Measurements from ENCODE around the gene DHRS13. TPM values are rescaled to one million over a fixed set of nuclear protein-coding genes. Genes with fewer than 3 reads are reported as not detected.

DHRS13 gene
- total and polyA plus RNA-seq, 2 donors (not counting 1 experiment from before 2014, with no cell fraction given) = 2.6 to 7.8 TPM

- Histone ChIP-seq H3K4me2 (ENCODE audit: extremely low read depth, insufficient read depth, low read length) (peak overlapping the region; percentile 99), H3K4me1 (ENCODE audit: control insufficient read depth, extremely low read depth, insufficient read depth, low read length) (peaks cover 8% of the 10 kb centered on the region), H3K4me3 (replicated peaks in 1 of 4; ENCODE audit: control extremely low read depth in 1 of 4, insufficient read depth in 1 of 4, low read depth in 3 of 4, low read length in 4 of 4) (peak overlapping the region in 3 of 4 experiments; percentile 67 to 84 (median 81))
Measured at GRCh38 chr17:28947639-28948038, 44.8 kb upstream of the DHRS13 start.

DNA sequence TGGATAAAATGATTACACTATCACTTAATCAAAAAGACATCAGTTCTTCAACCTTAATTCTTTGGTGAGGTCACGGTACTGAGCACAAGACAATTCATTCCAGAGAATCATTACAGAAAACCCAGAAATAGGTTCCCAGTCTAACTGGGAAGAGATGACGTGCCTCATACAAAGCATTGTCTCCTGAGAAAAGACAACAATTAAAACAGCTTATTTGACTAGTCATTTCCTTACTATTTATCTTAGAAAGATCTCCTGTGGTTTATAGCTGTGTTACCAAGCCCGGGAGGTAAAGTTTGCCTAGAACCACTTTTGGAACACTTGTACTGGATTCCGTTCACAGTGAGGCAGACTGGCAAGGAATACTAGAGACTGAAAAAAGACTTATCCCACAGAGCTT is 43.4 kb upstream of the DHRS13 start:
- Histone ChIP-seq H3K36me3 (ENCODE audit: control insufficient read depth, insufficient read depth, low read length) (no peaks in the 10 kb centered on the region), H3K4me3 (replicated peaks in 1 of 4; ENCODE audit: control extremely low read depth in 1 of 4, insufficient read depth in 1 of 4, low read depth in 3 of 4, low read length in 4 of 4) (no peak overlapping the region), H3K9me3 (ENCODE audit: control insufficient read depth, insufficient read depth, low read depth, low read length) (no peaks in the 10 kb centered on the region), H3K27ac (ENCODE audit: insufficient read depth, low read length) (peak overlapping the region; percentile 38), H2AFZ (ENCODE audit: low read length) (no peak overlapping the region), H3K4me1 (ENCODE audit: control insufficient read depth, extremely low read depth, insufficient read depth, low read length) (peaks cover 7% of the 10 kb centered on the region), H3K4me2 (ENCODE audit: extremely low read depth, insufficient read depth, low read length) (peak overlapping the region; percentile 32), H3K9ac (ENCODE audit: insufficient read depth, low read length) (no peak overlapping the region), H3K27me3 (ENCODE audit: control insufficient read depth, insufficient read depth, low read length) (no peaks in the 10 kb centered on the region), H3K79me2 (ENCODE audit: control insufficient read depth, insufficient read depth, low read length) (peaks cover 93% of the 10 kb centered on the region), H4K20me1 (ENCODE audit: control insufficient read depth, extremely low read depth, insufficient read depth, low read length) (no peaks in the 10 kb centered on the region)
- TF ChIP-seq, protein P1, sequence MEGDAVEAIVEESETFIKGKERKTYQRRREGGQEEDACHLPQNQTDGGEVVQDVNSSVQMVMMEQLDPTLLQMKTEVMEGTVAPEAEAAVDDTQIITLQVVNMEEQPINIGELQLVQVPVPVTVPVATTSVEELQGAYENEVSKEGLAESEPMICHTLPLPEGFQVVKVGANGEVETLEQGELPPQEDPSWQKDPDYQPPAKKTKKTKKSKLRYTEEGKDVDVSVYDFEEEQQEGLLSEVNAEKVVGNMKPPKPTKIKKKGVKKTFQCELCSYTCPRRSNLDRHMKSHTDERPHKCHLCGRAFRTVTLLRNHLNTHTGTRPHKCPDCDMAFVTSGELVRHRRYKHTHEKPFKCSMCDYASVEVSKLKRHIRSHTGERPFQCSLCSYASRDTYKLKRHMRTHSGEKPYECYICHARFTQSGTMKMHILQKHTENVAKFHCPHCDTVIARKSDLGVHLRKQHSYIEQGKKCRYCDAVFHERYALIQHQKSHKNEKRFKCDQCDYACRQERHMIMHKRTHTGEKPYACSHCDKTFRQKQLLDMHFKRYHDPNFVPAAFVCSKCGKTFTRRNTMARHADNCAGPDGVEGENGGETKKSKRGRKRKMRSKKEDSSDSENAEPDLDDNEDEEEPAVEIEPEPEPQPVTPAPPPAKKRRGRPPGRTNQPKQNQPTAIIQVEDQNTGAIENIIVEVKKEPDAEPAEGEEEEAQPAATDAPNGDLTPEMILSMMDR (conservative IDR thresholded peaks at IDR 0.05 in 1 of 2, IDR thresholded peaks at IDR 0.05 in 1 of 2; ENCODE audit: low read depth in 1 of 2, low read length in 2 of 2) = no peak
- no peak for TF ChIP-seq EZH2 (IDR thresholded peaks at IDR 0.05; ENCODE audit: low read length, missing control alignments)
- DNase-seq (ENCODE audit: low read depth in 2 of 2) = peak in 1 of 2 donors; percentile 90

More at GRCh38 chr17:28947639-28948038, 44.8 kb upstream of the DHRS13 start:
- no peaks in the 10 kb centered on the region for H3K9me3 ChIP-seq (ENCODE audit: control insufficient read depth, insufficient read depth, low read depth, low read length)
- no peaks in the 10 kb centered on the region for H4K20me1 ChIP-seq (ENCODE audit: control insufficient read depth, extremely low read depth, insufficient read depth, low read length)
- no peak overlapping the region for H3K27ac ChIP-seq (ENCODE audit: insufficient read depth, low read length)
- H3K9ac ChIP-seq (ENCODE audit: insufficient read depth, low read length) = no peak overlapping the region
- H3K79me2 ChIP-seq (ENCODE audit: control insufficient read depth, insufficient read depth, low read length) = peaks cover 81% of the 10 kb centered on the region
- H3K27me3 ChIP-seq (ENCODE audit: control insufficient read depth, insufficient read depth, low read length) = no peaks in the 10 kb centered on the region
- H2AFZ ChIP-seq (ENCODE audit: low read length) = no peak overlapping the region
- no peak for DNase-seq (ENCODE audit: low read depth in 2 of 2)
- no peaks in the 10 kb centered on the region for H3K36me3 ChIP-seq (ENCODE audit: control insufficient read depth, insufficient read depth, low read length)
- TF ChIP-seq EZH2 (IDR thresholded peaks at IDR 0.05; ENCODE audit: low read length, missing control alignments) = no peak
- TF ChIP-seq, protein P1 (conservative IDR thresholded peaks at IDR 0.05 in 1 of 2, IDR thresholded peaks at IDR 0.05 in 1 of 2; ENCODE audit: low read depth in 1 of 2, low read length in 2 of 2) = no peak

DNA sequence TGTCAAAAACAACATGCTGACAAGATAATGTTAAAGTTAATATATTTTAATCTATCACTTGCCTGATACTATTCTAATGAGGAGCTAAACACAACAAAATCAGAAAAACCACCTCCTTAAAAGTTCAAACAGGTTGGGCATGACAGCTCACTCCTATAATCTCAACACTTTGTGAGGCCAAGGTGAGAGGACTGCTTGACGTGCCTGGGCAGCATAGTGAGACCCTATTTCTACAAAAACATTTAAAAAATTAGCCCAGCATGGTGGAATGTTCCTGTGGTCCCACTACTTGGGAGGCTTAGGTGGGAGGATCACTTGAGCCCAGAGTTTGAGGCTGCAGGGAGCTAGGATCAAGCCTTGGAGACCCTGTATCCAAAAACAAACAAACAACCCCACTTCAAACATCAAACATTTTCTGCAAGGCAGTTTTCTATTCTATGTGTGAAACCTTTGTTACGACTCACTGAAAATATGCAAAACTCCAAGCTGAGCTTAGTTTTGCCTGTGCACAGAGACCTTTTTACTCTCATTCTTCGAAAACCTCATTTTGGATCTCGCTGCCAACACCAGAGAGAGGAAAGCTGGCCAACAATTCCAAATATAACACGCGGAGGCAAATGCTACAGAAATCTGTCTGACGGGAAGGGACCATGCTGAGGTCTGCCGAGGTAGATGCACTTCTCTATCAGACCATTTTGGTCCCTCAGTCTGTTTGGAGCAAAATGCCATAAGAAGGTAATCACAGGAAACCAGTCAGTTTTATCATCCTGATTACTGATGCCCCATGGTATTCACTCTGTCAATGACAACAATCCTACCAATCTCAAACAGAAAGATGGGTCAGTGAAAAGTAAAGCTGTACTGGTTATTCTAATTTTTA is 42.2 kb upstream of the DHRS13 start:
- Histone ChIP-seq H3K27ac (ENCODE audit: insufficient read depth, low read length) (peak overlapping the region; percentile 49), H3K27me3 (ENCODE audit: control insufficient read depth, insufficient read depth, low read length) (no peaks in the 10 kb centered on the region), H3K9me3 (ENCODE audit: control insufficient read depth, insufficient read depth, low read depth, low read length) (no peaks in the 10 kb centered on the region), H3K36me3 (ENCODE audit: control insufficient read depth, insufficient read depth, low read length) (no peaks in the 10 kb centered on the region), H3K4me3 (replicated peaks in 1 of 4; ENCODE audit: control extremely low read depth in 1 of 4, insufficient read depth in 1 of 4, low read depth in 3 of 4, low read length in 4 of 4) (peak overlapping the region in 2 of 4 experiments; percentile 15 to 27), H3K4me2 (ENCODE audit: extremely low read depth, insufficient read depth, low read length) (peak overlapping the region; percentile 47), H4K20me1 (ENCODE audit: control insufficient read depth, extremely low read depth, insufficient read depth, low read length) (no peaks in the 10 kb centered on the region), H2AFZ (ENCODE audit: low read length) (no peak overlapping the region), H3K9ac (ENCODE audit: insufficient read depth, low read length) (no peak overlapping the region), H3K79me2 (ENCODE audit: control insufficient read depth, insufficient read depth, low read length) (peaks cover 94% of the 10 kb centered on the region), H3K4me1 (ENCODE audit: control insufficient read depth, extremely low read depth, insufficient read depth, low read length) (peaks cover 7% of the 10 kb centered on the region)
- DNase-seq (ENCODE audit: low read depth in 2 of 2) = peak in 1 of 2 donors; percentile 74
- TF ChIP-seq, protein P1 (conservative IDR thresholded peaks at IDR 0.05 in 1 of 2, IDR thresholded peaks at IDR 0.05 in 1 of 2; ENCODE audit: low read depth in 1 of 2, low read length in 2 of 2) = no peak
- no peak for TF ChIP-seq EZH2 (IDR thresholded peaks at IDR 0.05; ENCODE audit: low read length, missing control alignments)

Data from fibroblast of lung (primary cell).